Islet precursor cell (in vitro differentiated cells): ENCODE results near the gene SARS1.

Source experiments
- DNase-seq: peaks from one replicate; pipeline ENCODE4 v3.0.0-alpha.2; 2018

SARS1 gene

GRCh38 chr1:109229531-109230127 is 15.9 kb downstream of the SARS1 start:
- peak; percentile 54 for DNase-seq

GRCh38 chr1:109231066-109231465 is 17.3 kb downstream of the SARS1 start:
- no peak for DNase-seq

- no peak for DNase-seq
Measured at GRCh38 chr1:109235137-109235536, 21.4 kb downstream of the SARS1 start.

GRCh38 chr1:109237512-109237911 is 23.8 kb downstream of the SARS1 start:
- no peak for DNase-seq

- DNase-seq: no peak
Measured at GRCh38 chr1:109238382-109238781, 24.7 kb downstream of the SARS1 start.

GRCh38 chr1:109239047-109239408 is 25.3 kb downstream of the SARS1 start:
- no peak for DNase-seq

GRCh38 chr1:109239409-109240068 is 25.8 kb downstream of the SARS1 start:
- DNase-seq: peak; percentile 92

- DNase-seq: peak; percentile 57
Measured at GRCh38 chr1:109240158-109241152, 26.7 kb downstream of the SARS1 start.

- DNase-seq: no peak
Measured at GRCh38 chr1:109241344-109241743, 27.6 kb downstream of the SARS1 start.

- peak; percentile 62 for DNase-seq
Measured at GRCh38 chr1:109241841-109242345, 28.2 kb downstream of the SARS1 start.

GRCh38 chr1:109242387-109242786 is 28.7 kb downstream of the SARS1 start:
- peak; percentile 54 for DNase-seq

GRCh38 chr1:109243221-109243620 is 29.5 kb downstream of the SARS1 start:
- DNase-seq: peak; percentile 47

- no peak for DNase-seq
Measured at GRCh38 chr1:109243860-109244552, 30.3 kb downstream of the SARS1 start.

GRCh38 chr1:109246141-109246551 is 32.4 kb downstream of the SARS1 start:
- peak; percentile 33 for DNase-seq

- peak; percentile 29 for DNase-seq
Measured at GRCh38 chr1:109247401-109248365, 34.0 kb downstream of the SARS1 start.

GRCh38 chr1:109248444-109248796 is 34.7 kb downstream of the SARS1 start:
- DNase-seq: no peak

GRCh38 chr1:109248797-109249629 is 35.3 kb downstream of the SARS1 start, which contains the start of gene CELSR2:
Gene CELSR2 (plus strand): TSS chr1:109249539. CDS start chr1:109250080, 541 bp downstream.
- peak; percentile 82 for DNase-seq

- DNase-seq: peak; percentile 55
Measured at GRCh38 chr1:109249654-109250401, 36.1 kb downstream of the SARS1 start.

GRCh38 chr1:109250454-109251276 is 36.9 kb downstream of the SARS1 start:
- peak; percentile 31 for DNase-seq
